ENCODE data around the gene TBCEL. TPM values are rescaled to one million over a fixed set of nuclear protein-coding genes. Genes with fewer than 3 reads are reported as not detected.

The TBCEL gene
- total RNA-seq, result 10 to 100 TPM; 16.0 to 31.8 (median 26.9) TPM

DNA sequence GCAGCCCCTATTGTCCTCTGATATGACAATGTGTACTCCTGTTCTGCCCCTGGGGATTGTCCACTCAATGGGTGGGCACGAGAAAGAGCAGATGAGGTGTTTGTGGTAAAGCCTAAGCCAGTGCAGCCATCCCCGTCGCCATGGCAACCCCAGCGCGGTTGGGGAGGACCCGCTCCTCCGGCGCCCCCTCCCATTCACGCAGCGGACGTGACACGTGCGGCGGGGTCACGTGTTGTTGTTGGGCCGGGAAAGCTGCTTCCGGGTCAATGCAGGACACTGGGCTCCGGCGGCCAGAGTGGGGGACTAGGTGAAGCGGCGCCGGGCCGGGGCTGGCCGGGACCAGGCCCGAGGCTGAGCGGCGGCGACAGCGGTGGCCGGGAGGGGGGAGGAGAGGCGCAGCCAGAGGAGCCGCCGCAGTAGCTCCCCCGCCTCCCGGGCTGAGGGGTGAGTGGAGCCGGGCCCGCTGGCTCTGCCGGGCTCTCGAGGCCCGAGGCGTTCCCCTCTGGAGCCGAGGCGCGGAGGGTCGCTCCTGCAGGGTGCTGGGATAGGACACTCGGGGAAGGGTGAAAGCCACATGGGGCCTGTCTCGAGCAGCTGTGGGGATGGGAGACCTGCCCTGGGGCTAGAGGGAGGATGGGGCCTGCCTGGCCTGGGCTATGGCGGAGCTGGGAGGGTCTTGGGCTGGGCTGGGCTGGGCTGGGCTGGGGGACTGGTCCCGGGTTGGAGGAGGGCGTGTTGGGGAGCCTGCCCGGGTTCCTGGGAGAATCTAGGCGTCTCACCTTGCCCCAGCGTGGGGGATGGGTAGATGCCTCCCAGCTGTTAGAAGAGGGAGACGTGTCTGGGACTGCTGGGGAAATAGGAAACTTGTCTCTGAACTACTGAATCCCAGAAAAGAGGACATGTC lies at the start of gene TBCEL:
TBCEL (plus strand) TSS at position 255 of the 904 bp plus-strand sequence. CDS start 21,589 bp downstream, outside the sequence.
- H3K36me3 ChIP-seq, result no peaks in the 10 kb centered on the region
- H3K9me3 ChIP-seq, result no peaks in the 10 kb centered on the region
- H3K27me3 ChIP-seq, result no peaks in the 10 kb centered on the region
- peak; percentile 61 to 73 for DNase-seq (ENCODE audit: low spot score in 2 of 2)
- TF ChIP-seq CTCF (IDR thresholded peaks at IDR 0.05) (no peak), POLR2A (IDR thresholded peaks at IDR 0.05) (no peak), POLR2AphosphoS5 (IDR thresholded peaks at IDR 0.05) (peak; percentile 49 to 78 (median 51))
- no peaks in the 10 kb centered on the region for H3K4me1 ChIP-seq
- peak within 1 kb of the TSS; percentile 74 to 75 for H3K27ac ChIP-seq
- H3K4me3 ChIP-seq, result peak within 1 kb of the TSS; percentile 79 to 87 (median 84)
- intact Hi-C loops (cut with DNase I; ENCODE audit: low total_unique reads), result no loop called here

DNA sequence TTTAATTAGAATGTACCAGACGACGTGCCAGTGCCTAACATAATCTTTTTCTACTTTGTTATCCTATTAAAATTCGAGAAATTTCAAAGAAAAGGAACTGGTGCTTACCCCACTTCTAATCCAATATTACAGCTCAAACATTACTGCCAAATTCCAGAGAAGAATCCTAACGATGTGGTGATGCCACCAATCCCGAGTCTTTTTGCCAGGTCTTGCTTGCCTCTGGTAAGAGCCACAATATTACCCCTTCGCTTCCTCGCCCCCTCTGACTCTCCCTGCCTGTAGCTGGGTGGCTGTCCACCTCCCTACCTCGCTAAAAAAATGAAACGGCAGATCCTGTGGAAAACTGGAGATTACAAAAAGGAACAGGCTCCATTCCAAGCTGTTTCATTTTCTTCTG lies 49.4 kb upstream of the TBCEL start:
- intact Hi-C loops (cut with DNase I; ENCODE audit: low total_unique reads), result no loop called here
- TF ChIP-seq POLR2AphosphoS5 (IDR thresholded peaks at IDR 0.05) (no peak), CTCF (IDR thresholded peaks at IDR 0.05) (no peak), POLR2A (IDR thresholded peaks at IDR 0.05) (no peak)

GRCh38 chr11:120974965-120975364 lies 48.9 kb upstream of the TBCEL start:
- H3K27ac ChIP-seq, result no peak overlapping the region
- intact Hi-C loops (cut with DNase I; ENCODE audit: low total_unique reads), result no loop called here
- no peak overlapping the region for H3K4me3 ChIP-seq
- H3K4me1 ChIP-seq, result no peaks in the 10 kb centered on the region
- DNase-seq (ENCODE audit: low spot score in 2 of 2), result no peak
- peaks cover 0 to 4% of the 10 kb centered on the region in 2 donors for H3K27me3 ChIP-seq
- H3K36me3 ChIP-seq, result no peaks in the 10 kb centered on the region
- TF ChIP-seq POLR2A (IDR thresholded peaks at IDR 0.05) (no peak), CTCF (IDR thresholded peaks at IDR 0.05) (no peak), POLR2AphosphoS5 (IDR thresholded peaks at IDR 0.05) (no peak)
- H3K9me3 ChIP-seq, result no peaks in the 10 kb centered on the region

More for the DNA sequence above, 49.4 kb upstream of the TBCEL start:
- H3K9me3 ChIP-seq, result no peaks in the 10 kb centered on the region
- peaks cover 0 to 4% of the 10 kb centered on the region in 2 donors for H3K27me3 ChIP-seq
- H3K4me3 ChIP-seq, result peak overlapping the region in 1 of 3 donors; percentile 25
- H3K27ac ChIP-seq, result no peak overlapping the region
- DNase-seq (ENCODE audit: low spot score in 2 of 2), result no peak
- no peaks in the 10 kb centered on the region for H3K4me1 ChIP-seq
- H3K36me3 ChIP-seq, result no peaks in the 10 kb centered on the region

DNA sequence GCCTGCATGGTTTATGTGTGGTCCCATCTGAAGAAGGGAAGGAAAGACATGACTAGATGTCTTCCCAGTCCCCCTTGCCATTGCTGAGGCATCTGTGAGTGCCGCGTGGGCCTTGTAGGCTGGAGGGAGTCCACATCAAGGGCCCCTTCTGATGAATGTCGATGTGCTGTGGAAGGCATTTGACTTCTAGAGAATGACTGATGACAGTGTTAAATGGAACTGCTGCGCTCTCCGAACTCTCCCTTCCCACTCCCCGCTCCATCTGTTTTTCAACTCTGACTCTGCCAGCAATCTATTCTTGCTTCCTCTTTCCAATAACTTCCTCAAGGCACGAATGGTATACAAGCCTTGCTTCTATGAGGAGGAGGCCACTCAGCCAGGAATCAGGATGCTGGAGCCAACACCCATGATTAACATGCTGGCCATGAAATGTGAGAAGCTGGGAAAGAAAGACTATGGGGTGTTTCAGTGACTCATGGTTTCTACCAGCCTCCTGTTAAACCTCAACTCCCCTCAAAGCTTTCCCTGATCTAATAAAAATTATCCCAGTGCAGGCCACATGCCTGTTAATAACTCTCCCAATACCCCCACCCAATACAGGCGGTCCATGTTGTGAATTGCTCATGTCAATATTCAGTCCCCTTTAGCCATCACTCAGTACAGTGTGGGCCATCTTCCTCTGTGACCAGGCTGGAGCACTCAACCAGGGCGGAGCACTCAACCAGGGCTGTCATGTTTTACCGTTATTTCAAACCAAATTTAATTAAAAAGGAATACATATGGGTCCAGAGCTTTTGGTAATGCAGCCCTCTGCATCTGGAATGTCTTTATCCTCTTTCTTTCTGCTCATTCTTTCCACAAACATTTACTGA lies 46.4 kb upstream of the TBCEL start:
- Histone ChIP-seq H3K4me1 (no peaks in the 10 kb centered on the region), H3K36me3 (no peaks in the 10 kb centered on the region), H3K9me3 (no peaks in the 10 kb centered on the region), H3K27me3 (peaks cover 0 to 4% of the 10 kb centered on the region in 2 donors), H3K27ac (no peak overlapping the region), H3K4me3 (no peak overlapping the region)
- no peak for DNase-seq (ENCODE audit: low spot score in 2 of 2)
- TF ChIP-seq POLR2AphosphoS5 (IDR thresholded peaks at IDR 0.05) (no peak), CTCF (IDR thresholded peaks at IDR 0.05) (no peak), POLR2A (IDR thresholded peaks at IDR 0.05) (no peak)
- intact Hi-C loops (cut with DNase I; ENCODE audit: low total_unique reads), result no loop called here
